Omental fat pad (tissue), 4 donors: ENCODE data around the gene COMP. TPM values are rescaled to one million over a fixed set of nuclear protein-coding genes. Genes with fewer than 3 reads are reported as not detected.

Experiments
- ATAC-seq: fragments of 150-250 bp; one replicate; pipeline ENCODE4 v1.9.1; 2016; ENCODE audit warnings: mild to moderate bottlenecking, moderate library complexity; ENCODE audit not compliant: low FRiP score
- DNase-seq: peaks from one replicate; pipeline ENCODE4 v3.0.0-alpha.2; 2019; ENCODE audit warnings: low spot score
- CTCF ChIP-seq, 3 donors: fragments of 450-650 bp; IDR thresholded peaks; one replicate each; pipeline ENCODE4 v1.5.1; 2016 to 2017; ENCODE audit warnings: antibody characterized with exemption in 3 of 3, mild to moderate bottlenecking in 3 of 3, moderate library complexity in 2 of 3
- total RNA-seq, 4 donors: library from RNA; depleted of rRNA; stranded (reverse); fragments of >200 nt; gene quantifications; one replicate each; pipeline ENCODE4 v1.1.0, GENCODE V29; 2016

Gene COMP
- total RNA-seq, 4 donors from 2014 or later = 1.1 to 1.9 (median 1.3) TPM

GRCh38 chr19:18795540-18795939 is 4.4 kb upstream of the COMP start:
- TF ChIP-seq CTCF (IDR thresholded peaks at IDR 0.05) = no peak
- DNase-seq = no peak
- ATAC-seq = no peak

GRCh38 chr19:18794692-18795091 is 3.6 kb upstream of the COMP start:
- TF ChIP-seq CTCF (IDR thresholded peaks at IDR 0.05) = no peak
- ATAC-seq (no peak), DNase-seq (no peak)

GRCh38 chr19:18794029-18794313 is 2.9 kb upstream of the COMP start:
- DNase-seq (no peak), ATAC-seq (no peak)
- no peak for TF ChIP-seq CTCF (IDR thresholded peaks at IDR 0.05)

GRCh38 chr19:18793144-18794028 is 2.3 kb upstream of the COMP start:
- ATAC-seq (no peak), DNase-seq (no peak)
- no peak for TF ChIP-seq CTCF (IDR thresholded peaks at IDR 0.05)

GRCh38 chr19:18792661-18793060 is 1.6 kb upstream of the COMP start:
- ATAC-seq (no peak), DNase-seq (no peak)

GRCh38 chr19:18791315-18791678 is 192 bp upstream of the COMP start:
- TF ChIP-seq CTCF (IDR thresholded peaks at IDR 0.05) = no peak
- DNase-seq (no peak), ATAC-seq (no peak)

More at GRCh38 chr19:18792661-18793060, 1.6 kb upstream of the COMP start:
- no peak for TF ChIP-seq CTCF (IDR thresholded peaks at IDR 0.05)

- peak; percentile 40 for ATAC-seq
- TF ChIP-seq CTCF (IDR thresholded peaks at IDR 0.05) = no peak
Observed at GRCh38 chr19:18789883-18790565, 1.1 kb downstream of the COMP start.

More at GRCh38 chr19:18789883-18790565, 1.1 kb downstream of the COMP start:
- DNase-seq = no peak
